GM18511 (cell line): ENCODE measurements around the gene TCP1.
"Not testable (repeated sequence)": the region's sequence is repeated elsewhere in the genome, so short reads cannot be mapped to it uniquely, and the experiment has no call there.

Source experiments
- ATAC-seq: cut with Tn5 transposase; IDR thresholded peaks from one replicate; pipeline ENCODE4 v1.9.1; 2021; ENCODE audit warnings: mild to moderate bottlenecking, moderate library complexity; ENCODE audit not compliant: unreplicated experiment

TCP1 gene

GRCh38 chr6:159745081-159745480 lies 44.3 kb downstream of the TCP1 start:
- no peak for ATAC-seq

GRCh38 chr6:159742165-159742564 lies 47.2 kb downstream of the TCP1 start:
- ATAC-seq: no peak

GRCh38 chr6:159739341-159739740 lies 50.1 kb downstream of the TCP1 start:
- ATAC-seq: no peak

- no peak for ATAC-seq
Observed at GRCh38 chr6:159736908-159737307, 52.5 kb downstream of the TCP1 start.

GRCh38 chr6:159733395-159733794 lies 56.0 kb downstream of the TCP1 start:
- not testable (repeated sequence) for ATAC-seq

- not testable (repeated sequence) for ATAC-seq
Observed at GRCh38 chr6:159732550-159732949, 56.9 kb downstream of the TCP1 start.

GRCh38 chr6:159730332-159730676 lies 59.1 kb downstream of the TCP1 start:
- ATAC-seq: no peak

- ATAC-seq: no peak
Observed at GRCh38 chr6:159729598-159730331, 59.6 kb downstream of the TCP1 start.

- no peak for ATAC-seq
Observed at GRCh38 chr6:159728531-159728964, 60.9 kb downstream of the TCP1 start.
